ENCODE data around the gene HSPA9. TPM values are rescaled to one million over a fixed set of nuclear protein-coding genes. Genes with fewer than 3 reads are reported as not detected.
A peak's percentile ranks its signal among the peaks of the same experiment; 100 is the strongest.

Gene HSPA9
- total RNA-seq, 1 donor = 222 TPM

DNA sequence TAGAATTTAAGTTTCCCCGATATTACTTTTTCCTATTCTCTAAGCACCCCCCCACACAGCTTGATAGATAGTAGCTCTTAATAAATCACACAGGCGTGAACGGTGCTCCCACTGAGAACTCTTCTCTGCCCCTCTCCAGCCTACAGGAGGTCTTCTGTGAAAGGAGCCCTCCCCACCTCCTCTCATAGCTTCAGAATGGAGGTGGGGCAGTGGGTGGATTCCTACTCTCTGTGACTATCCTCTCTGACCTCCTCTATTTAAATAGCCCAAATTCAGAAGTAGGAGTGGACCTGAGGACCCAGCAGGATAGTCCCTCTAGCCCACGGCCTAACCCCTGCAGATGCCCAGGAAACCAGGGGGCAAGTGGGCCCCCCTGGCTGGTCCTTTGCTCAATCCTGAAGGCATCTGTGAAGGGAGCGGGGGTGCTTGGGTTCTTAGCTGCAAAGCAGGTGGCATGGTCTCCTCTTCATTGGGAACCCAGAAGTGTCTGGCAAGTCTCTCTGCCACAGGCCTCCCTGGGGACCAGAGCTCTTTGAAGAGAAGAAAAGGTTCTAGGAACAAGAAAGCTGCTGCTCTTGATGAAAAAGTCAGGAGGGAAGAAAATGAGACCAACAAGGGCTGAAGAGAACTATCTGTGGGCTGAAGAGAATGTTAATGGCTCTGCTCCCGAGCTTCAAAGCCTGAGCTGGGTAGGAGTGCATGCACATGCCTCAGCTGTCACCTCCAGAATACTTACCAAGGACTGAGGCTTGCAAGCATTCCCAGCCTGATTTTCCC is 21.1 kb upstream of the HSPA9 start:
- no peak for DNase-seq (ENCODE audit: low read depth in 2 of 3, low spot score in 2 of 3)

- no peak for DNase-seq (ENCODE audit: low read depth in 2 of 3, low spot score in 2 of 3)
Measured at GRCh38 chr5:138595180-138595795, 20.1 kb upstream of the HSPA9 start.

DNA sequence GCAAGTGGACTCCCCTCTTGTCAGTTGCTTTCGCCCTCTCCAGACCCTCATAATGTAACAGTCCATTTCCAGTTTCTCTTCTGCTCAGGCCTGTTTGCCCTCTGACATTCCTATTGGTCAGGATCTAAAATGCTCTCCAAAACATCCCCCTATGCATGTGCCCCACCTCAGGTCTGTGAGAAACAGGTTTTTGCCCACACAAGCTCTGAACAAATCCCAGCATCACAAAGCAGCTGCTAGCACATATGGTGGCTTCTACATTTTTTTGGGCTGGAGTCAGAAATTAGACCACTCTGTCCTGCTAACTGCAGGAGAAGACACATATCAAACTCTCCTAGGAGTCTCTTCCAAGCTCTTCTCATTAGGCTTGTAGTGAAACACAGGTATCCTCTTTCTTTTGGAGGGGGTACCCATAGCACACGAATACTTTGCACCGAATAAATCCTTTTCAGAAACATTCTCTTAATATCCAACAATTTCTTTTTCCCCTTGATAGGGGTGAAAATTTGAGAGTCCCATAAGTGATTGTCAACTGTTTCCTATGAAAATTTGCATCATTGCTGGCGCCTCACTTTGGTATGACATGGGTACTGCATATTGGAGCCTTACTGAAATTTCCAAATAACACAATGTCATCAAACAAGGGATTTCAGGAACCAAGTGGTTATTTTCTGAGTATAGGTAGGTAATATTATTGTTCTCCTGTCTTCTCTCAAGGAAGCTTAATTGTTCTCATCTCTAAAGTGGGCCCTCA is 19.3 kb upstream of the HSPA9 start:
- DNase-seq (ENCODE audit: low read depth in 2 of 3, low spot score in 2 of 3) = peak in 1 of 3 donors; percentile 21

GRCh38 chr5:138588013-138588788 is 13.0 kb upstream of the HSPA9 start:
- DNase-seq (ENCODE audit: low read depth in 2 of 3, low spot score in 2 of 3) = no peak

DNA sequence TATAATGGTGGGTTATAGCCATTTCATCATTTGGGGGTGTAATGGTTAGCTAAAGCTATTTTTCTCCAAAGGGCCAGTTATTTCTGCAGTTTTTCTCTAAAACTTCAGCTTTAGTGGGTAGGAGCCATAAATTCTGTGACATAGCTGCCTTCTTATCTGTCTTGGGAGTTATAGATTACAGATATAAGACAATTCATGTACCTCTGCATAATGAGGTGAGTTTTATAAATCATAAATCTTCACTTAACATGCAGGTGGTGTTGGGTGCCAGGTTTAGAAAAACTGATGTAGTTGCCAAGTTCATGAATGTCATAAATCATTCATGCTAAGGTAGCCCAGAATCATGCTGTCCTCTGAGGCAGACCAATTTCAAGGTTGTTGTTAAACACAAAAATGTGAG is 10.0 kb upstream of the HSPA9 start:
- DNase-seq (ENCODE audit: low read depth in 2 of 3, low spot score in 2 of 3) = no peak

- no peak for DNase-seq (ENCODE audit: low read depth in 2 of 3, low spot score in 2 of 3)
Measured at GRCh38 chr5:138583984-138584637, 8.9 kb upstream of the HSPA9 start.

DNA sequence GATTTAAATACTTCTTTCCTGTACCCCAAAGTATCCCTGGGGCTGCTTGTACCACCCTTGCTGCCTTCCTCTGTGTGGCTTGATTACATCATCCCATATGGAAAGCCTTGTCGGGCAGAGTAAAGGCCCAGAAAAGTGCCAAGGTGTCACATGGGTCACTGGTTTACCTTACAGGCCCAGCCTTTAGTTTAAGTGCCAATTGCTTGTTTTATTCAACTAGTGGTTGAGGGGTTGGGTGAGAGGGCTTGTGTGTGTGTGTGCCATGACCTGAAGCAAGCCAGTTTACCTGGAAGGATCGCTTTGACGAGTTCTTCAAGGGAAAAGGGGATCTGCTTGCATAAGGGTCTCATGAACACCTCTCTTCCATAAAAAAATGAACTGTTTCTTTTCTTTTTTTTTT is 7.8 kb upstream of the HSPA9 start:
- no peak for DNase-seq (ENCODE audit: low read depth in 2 of 3, low spot score in 2 of 3)

DNA sequence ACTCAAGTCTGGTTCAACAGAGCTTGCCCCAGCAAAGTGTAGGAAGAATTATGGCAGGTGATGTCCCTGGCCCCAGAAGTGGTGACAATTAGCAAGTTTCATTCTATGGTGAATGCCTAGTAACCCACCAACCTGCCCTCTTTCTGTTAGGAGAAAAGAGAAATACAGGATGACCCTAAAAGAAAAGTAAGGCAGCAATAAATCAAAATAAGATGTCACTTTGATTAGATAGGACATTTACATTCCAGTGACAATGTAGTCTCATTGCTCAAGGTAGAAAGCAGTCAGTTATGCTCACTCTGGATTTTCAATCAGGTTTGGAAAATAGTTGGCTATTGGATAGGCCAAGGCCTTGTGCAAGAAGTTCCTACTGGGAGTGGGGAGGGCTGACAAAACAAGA is 5.6 kb upstream of the HSPA9 start:
- DNase-seq (ENCODE audit: low read depth in 2 of 3, low spot score in 2 of 3) = no peak

DNA sequence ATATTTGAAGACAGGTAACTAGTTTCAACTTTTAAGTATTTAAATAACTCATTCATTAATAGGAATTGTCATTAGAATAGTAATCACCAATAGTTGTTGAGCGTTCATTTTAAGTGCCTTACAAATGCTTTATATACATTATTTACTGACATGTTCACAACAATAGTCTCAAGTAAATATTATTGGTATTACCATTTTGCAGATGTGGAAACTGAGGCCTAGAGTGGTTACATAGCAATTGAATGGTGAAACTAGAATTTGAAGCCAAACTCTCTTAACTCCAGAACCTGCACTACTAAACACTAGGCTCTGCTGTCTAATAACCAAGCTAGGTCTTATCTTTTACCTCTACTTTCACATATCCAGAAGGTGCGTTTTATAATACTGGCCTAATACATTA is 4.8 kb upstream of the HSPA9 start:
- DNase-seq (ENCODE audit: low read depth in 2 of 3, low spot score in 2 of 3) = no peak

DNA sequence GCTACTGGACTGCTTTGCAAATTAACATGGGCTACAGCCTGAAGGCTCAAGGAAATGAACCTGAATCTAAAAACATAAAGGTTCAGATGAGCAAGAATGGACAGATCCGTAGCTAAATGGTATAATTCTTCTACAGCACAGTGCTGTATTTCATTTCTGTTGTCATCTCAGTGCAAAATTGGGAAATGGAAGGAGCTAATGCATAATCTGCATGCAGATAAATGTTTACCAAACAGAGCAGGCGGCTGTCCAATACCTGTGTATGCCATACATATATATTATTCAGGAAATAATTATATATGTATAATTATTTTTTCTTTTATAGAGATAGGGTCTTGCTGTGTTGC is 4.3 kb upstream of the HSPA9 start:
- no peak for DNase-seq (ENCODE audit: low read depth in 2 of 3, low spot score in 2 of 3)

DNA sequence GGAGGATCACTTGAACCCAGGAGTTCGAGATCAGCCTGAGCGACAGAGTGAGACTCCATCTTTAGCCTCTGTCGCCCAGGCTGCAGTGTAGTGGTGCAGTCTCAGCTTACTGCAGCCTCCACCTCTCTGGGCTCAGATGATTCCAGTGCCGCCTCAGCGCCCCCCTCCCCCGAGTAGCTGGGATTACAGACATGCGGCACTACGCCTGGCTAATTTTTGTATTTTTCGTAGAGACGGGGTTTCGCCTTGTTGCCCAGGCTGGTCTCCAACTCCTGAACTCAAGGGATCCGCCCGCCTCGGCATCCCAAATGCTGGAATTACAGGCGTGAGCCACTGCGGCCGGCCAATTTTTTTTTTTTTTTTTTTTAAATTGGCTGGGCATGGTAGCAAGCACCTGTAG is 2.3 kb upstream of the HSPA9 start:
- DNase-seq (ENCODE audit: low read depth in 2 of 3, low spot score in 2 of 3) = no peak

DNA sequence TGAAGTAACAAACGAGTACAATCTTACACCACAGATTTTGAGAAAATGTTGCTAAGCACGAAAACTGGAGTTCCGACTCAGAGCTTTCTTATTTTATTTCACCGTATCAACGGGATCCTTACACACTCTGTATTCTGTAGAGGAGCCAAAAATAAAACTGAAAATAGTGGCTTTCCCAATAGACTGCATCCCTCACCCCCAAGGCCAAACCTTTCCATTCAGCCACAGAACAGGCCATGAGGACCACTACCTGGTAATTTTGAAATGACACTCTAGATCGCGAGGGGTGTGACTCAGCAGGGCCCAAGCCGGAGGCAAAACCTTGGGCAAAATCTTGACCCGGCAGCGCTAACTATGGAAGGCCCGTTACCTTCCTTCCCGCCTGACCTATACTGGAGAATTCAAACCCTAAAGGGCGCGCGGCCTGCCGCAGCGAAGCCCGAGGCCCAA is 432 bp downstream of the HSPA9 start:
- no peak for DNase-seq (ENCODE audit: low read depth in 2 of 3, low spot score in 2 of 3)

GRCh38 chr5:138573949-138574670 is 1.1 kb downstream of the HSPA9 start:
- DNase-seq (ENCODE audit: low read depth in 2 of 3, low spot score in 2 of 3) = no peak

DNA sequence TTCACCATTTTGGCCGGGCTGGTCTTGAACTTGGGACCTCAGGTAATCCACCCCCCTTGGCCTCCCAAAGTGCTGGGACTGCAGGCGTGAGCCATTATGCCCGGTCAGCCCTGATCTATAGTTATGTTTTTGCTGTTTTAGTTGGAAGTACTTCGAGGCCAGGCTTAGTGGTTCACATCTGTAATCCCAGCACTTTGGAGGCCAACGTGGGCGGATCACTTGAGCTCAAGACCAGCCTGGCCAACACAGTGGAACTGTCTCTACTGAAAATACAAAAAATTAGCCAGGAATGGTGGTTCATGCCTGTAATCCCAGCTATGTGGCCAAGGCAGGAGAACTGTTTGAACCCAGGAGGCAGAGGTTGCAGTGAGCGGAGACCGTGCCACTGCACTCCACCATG is 2.0 kb downstream of the HSPA9 start:
- DNase-seq (ENCODE audit: low read depth in 2 of 3, low spot score in 2 of 3) = no peak

DNA sequence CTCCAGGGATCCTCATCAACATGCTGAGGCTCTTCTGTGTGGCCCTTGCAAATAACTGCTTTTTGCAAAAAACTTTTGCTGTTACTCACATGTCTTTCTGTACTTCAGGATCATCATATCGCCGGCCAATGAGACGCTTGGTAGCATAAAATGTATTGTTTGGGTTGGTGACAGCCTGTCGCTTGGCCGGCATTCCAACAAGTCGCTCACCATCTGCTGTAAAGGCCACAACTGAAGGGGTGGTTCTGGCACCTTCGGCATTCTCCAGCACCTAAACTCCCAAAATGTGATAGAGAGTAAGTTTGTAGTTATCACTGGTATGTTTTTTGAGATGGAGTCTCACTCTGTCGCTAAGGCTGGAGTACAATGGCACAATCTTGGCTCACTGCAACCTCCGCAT is 4.3 kb downstream of the HSPA9 start:
- no peak for DNase-seq (ENCODE audit: low read depth in 2 of 3, low spot score in 2 of 3)

DNA sequence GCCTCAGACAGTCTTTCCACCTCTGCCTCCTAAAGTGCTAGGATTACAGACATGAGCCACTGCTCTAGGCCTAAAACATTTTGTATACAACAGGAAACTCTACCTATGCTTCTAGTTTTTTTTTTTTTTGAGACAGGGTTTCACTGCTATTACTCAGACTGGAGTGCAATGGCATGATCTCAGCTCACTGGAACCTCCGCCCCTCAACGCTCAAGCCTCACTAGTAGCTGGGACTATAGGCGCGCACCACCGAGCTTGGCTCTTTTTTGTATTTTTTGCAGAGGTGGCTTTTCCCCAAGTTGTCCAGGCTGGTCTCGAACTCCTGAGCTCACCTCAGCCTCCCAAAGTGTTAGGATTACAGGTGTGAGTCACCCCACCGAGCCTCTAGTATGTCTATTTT is 5.4 kb downstream of the HSPA9 start:
- DNase-seq (ENCODE audit: low read depth in 2 of 3, low spot score in 2 of 3) = no peak

- DNase-seq (ENCODE audit: low read depth in 2 of 3, low spot score in 2 of 3) = peak in 1 of 3 donors; percentile 22
Measured at GRCh38 chr5:138568061-138568824, 7.0 kb downstream of the HSPA9 start.

GRCh38 chr5:138566792-138567191 is 8.4 kb downstream of the HSPA9 start:
- DNase-seq (ENCODE audit: low read depth in 2 of 3, low spot score in 2 of 3) = no peak
